IPS-18c (cell line): Measurements from ENCODE around the gene ARHGAP15.
"Not testable (repeated sequence)": the region's sequence is repeated elsewhere in the genome, so short reads cannot be mapped to it uniquely, and the experiment has no call there.

Experiments used
- H3K4me3 ChIP-seq: 2 replicates; pipeline ENCODE4 v1.7.0; 2013; ENCODE audit warnings: low read depth, mild to moderate bottlenecking, low read length, moderate library complexity; ENCODE audit not compliant: insufficient read depth
- H3K9me3 ChIP-seq: one replicate; pipeline ENCODE4 v1.6.1; 2013; ENCODE audit warnings: mild to moderate bottlenecking, low read length, moderate library complexity; ENCODE audit not compliant: control insufficient read depth, insufficient read depth

Gene ARHGAP15

DNA sequence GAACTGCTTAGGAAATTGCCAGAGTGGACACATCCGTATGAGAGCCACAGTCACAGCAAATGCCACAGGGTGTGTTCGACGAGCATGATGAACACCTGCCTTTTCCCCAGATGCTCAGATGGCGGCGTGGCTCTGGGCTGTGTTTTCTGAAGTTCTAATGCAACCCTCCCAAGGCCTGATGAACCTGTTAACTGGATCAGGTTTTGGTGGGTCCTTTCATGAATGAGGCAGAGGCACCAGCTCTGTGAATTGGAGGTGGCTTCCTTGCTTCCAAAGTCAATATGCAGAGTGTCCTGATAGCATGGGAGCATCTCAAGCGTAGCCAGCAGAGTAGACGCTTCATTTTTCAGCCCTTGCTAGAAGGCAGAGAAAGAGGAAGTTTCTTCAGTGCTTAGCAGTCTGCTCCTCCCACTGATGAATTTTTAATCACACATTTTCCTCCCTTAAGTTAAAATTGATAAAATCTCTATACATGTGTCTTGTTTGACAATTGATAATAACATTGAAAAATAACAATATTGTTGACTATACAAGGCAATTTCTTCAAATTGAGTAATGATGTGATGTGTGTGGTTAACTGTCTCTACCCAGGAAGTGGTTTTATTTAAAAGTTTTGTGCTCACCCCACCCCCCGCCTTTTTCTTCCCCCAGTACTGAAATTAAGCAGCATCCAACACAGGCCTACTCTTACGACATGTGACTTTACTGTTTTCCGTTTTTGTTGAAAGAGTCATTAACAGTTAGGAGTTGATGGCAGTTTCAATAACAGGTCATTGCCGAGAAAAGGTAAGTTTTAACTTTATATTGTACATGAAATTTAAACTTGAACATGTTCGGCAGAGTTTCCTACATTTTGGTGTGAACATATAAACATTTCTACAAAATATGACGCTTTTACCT lies at the start of gene ARHGAP15:
ARHGAP15 (plus strand) TSS at position 739 of the 900 bp plus-strand sequence.
- H3K9me3 ChIP-seq: no peaks in the 10 kb centered on the region
- no peak within 1 kb of the TSS for H3K4me3 ChIP-seq

GRCh38 chr2:143081616-143082015 lies 47.6 kb upstream of the ARHGAP15 start:
- H3K4me3 ChIP-seq: no peak overlapping the region
- no peaks in the 10 kb centered on the region for H3K9me3 ChIP-seq

DNA sequence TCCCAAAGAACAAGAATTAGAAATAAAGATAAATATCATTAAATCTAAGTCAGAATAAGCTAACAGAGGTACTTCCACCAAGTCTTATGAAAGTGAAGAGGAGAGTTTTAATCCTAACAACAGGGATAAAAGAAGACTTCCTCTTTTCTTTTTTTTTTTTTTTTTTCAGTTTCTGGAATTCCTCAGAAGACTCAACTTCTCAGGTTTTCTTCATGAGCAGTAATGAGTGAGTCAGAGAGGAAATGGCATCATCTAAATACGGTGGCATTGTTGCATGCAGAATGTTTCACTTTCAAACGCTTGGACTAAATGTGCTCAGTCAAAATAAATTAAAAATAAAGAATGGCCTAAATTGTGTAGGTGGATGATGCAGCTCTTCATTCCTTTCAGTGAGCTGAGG lies 45.6 kb upstream of the ARHGAP15 start:
- H3K4me3 ChIP-seq: no peak overlapping the region
- H3K9me3 ChIP-seq: no peaks in the 10 kb centered on the region

DNA sequence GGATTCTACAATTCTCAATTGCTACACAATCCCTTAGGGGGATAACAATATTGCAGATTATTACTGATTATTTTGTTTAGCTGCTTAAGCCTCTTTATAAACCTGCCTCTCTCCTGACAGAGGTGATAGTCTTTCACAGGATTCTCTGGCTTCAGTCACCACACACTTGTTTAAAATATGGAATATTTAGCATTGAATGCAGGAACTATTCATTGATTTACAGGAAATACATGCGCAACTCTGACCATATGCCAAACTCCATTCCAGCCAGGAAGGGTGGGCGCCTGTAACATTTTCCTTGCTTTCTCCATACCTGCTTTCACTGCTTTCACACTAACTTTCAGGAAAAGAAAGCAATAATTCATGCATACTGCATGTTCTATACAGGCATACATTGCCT lies 44.8 kb upstream of the ARHGAP15 start:
- Histone ChIP-seq H3K9me3 (no peaks in the 10 kb centered on the region), H3K4me3 (no peak overlapping the region)

DNA sequence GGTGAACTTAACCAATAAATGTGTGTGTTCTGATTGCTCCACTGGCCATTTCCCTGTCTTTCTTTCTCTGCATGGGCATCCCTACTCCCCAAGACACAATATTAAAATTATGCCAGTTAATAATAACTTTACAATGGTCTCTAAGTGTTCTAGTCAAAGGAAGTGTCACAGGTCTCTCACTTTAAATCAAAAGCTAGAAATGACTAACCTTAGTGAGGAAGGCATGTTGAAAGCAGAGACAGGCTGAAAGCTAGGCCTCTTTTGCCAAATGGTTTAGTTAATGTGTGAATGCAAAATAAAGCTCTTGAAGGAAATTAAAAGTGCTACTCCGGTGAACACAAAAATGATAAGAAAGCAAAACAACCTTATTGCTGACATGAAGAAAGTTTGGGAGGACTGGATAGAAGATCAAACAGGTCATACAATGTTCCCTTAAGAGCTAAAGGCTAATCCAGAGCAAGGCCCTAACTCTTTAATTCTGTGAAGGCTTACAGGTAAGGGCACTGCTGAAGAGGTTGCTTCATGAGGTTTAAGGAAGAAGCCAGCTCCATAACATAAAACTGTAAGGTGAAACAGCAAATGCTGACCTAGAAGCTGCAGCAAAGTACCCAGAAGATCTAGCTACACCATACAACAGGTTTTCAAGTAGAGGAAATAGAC lies 44.0 kb upstream of the ARHGAP15 start:
- Histone ChIP-seq H3K4me3 (no peak overlapping the region), H3K9me3 (no peaks in the 10 kb centered on the region)

GRCh38 chr2:143087033-143087432 lies 42.2 kb upstream of the ARHGAP15 start:
- Histone ChIP-seq H3K9me3 (no peaks in the 10 kb centered on the region), H3K4me3 (no peak overlapping the region)

DNA sequence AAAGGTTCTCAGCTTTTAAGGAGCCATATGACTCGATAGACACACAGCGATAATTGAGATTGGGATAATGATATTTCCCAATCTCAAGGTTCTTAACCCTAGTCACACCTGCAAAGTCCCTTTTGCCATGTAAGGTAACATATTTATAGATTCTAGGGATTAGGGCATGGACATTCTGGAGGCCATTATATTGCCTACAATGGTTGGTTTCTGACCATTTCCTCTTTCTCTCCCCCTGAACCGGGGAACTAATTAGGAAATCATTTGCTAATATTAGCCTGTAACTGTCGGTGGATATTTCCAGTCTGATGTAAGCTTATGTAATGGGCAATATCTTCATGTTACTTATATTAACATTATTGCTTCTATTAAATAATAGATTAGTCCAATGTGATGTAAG lies 40.8 kb upstream of the ARHGAP15 start:
- Histone ChIP-seq H3K9me3 (no peaks in the 10 kb centered on the region), H3K4me3 (no peak overlapping the region)

DNA sequence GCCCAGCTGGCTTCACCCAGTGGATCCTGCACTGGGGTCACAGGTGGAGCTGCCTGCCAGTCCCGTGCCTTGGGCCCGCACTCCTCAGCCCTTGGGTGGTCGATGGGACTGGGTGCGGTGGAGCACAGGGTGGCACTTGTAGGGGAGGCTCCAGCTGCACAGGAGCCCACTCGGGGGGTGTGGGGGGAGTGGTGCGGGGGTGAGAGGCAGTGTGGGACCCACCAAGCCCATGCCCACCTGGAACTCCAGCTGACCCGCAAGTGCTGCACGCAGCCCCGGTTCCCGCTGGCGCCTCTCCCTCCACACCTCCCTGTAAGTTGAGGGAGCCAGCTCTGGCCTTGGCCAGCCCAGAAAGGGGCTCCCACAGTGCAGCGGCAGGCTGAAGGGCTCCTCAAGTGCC lies 39.7 kb upstream of the ARHGAP15 start:
- H3K4me3 ChIP-seq, H3K9me3 ChIP-seq: not testable (repeated sequence)

DNA sequence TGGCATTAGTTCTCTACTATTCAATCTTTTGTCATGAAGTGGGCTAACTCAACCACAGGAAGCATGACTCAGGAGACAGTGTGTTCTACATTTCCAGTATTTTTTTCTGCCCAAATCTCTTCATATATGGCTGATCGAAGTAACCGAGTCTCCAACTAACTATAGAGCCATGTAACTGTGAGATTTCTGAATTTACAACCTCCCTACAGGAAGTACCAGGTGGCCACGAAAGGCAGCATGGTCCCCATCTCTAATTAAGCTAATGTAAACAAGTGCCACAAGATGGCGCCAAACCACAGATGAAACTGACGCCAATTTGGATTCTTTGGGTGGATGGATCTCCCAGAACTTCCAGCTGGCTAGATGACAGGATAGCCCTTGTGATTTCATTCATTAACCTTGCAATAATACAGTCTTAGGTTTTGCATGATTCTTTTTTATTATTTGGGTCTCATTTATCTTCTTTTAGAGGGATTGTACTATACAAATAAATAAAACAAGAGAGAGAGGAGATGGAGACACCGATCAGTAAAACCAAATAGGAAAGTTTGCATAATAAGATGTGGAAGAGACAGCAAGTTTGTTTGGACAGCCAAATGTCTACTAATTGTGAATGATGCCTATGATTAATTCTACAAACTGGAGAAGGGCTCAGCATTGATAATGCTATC lies 18.3 kb upstream of the ARHGAP15 start:
- Histone ChIP-seq H3K4me3 (no peak overlapping the region), H3K9me3 (no peaks in the 10 kb centered on the region)

DNA sequence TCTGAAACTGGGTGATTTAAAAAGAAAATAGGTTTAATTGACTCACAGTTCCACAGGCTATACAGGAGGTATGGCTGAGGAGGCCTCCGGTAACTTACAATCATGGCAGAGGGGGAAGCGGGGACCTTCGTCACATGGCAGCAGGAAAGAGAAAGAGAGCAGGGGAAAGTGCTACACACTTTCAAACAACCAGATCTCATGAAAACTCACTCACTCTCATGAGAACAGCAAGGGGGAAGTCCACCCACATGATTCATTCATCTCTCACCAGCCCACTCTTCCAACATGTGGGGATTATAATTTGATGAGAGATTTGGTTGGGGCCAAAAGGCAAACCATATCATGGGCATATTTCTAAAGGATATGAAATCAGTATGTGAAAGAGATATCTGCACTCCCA lies 12.0 kb upstream of the ARHGAP15 start:
- Histone ChIP-seq H3K4me3 (no peak overlapping the region), H3K9me3 (no peaks in the 10 kb centered on the region)

- H3K9me3 ChIP-seq: no peaks in the 10 kb centered on the region
- H3K4me3 ChIP-seq: no peak overlapping the region
Measured at GRCh38 chr2:143121079-143121478, 8.1 kb upstream of the ARHGAP15 start.

GRCh38 chr2:143121957-143122356 lies 7.3 kb upstream of the ARHGAP15 start:
- no peaks in the 10 kb centered on the region for H3K9me3 ChIP-seq
- H3K4me3 ChIP-seq: no peak overlapping the region

DNA sequence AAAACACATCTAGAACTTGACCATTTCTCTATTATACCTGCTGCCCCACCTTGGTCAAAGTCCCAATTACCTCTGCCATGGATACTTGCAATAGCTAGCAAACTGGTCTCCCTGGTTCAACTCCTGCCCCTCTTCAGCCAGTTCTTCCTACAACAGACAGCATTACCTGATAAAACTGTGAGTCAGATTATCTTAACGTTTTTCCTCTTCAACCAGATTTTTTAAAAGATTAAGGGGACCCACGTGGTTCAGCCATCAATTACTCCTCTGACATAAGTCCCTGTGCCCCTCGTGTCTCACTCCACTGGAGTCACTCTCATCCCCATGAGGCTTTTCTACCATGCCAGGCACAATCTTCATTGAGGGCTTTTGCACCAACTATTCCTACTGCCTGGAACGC lies 5.3 kb upstream of the ARHGAP15 start:
- H3K4me3 ChIP-seq: no peak overlapping the region
- H3K9me3 ChIP-seq: no peaks in the 10 kb centered on the region

DNA sequence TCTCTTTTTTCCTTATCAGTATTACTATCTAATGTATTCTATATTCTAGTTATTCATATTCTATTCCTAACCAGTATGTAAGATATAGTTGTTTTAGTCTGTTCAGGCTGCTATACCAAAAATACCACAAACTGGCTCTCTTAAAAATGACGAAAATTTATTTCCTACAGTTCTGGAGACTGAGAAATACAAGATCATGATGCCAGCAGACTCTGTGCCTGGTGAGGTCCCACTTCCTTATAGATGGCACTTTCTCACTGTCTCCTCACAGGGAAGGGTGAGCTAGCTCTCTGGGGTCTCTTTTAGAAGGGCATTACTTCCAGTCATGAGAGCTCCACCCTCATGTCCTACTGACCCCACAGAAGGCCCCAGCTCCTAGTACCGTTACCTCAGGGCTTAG lies 4.8 kb upstream of the ARHGAP15 start:
- Histone ChIP-seq H3K4me3 (no peak overlapping the region), H3K9me3 (no peaks in the 10 kb centered on the region)

GRCh38 chr2:143125717-143126116 lies 3.5 kb upstream of the ARHGAP15 start:
- no peak overlapping the region for H3K4me3 ChIP-seq

GRCh38 chr2:143132355-143132754 lies 3.1 kb downstream of the ARHGAP15 start:
- H3K9me3 ChIP-seq: no peaks in the 10 kb centered on the region
- H3K4me3 ChIP-seq: no peak overlapping the region

More at GRCh38 chr2:143125717-143126116, 3.5 kb upstream of the ARHGAP15 start:
- H3K9me3 ChIP-seq: no peaks in the 10 kb centered on the region

- no peak overlapping the region for H3K4me3 ChIP-seq
Measured at GRCh38 chr2:143133783-143134182, 4.6 kb downstream of the ARHGAP15 start.

GRCh38 chr2:143138292-143138691 lies 9.1 kb downstream of the ARHGAP15 start:
- Histone ChIP-seq H3K4me3 (no peak overlapping the region), H3K9me3 (no peaks in the 10 kb centered on the region)

More at GRCh38 chr2:143133783-143134182, 4.6 kb downstream of the ARHGAP15 start:
- no peaks in the 10 kb centered on the region for H3K9me3 ChIP-seq
